ENCODE results near the gene CENPP.

Gene CENPP

GRCh38 chr9:92607088-92607487, 281.3 kb downstream of the CENPP start:
- TF ChIP-seq GATA3 (IDR thresholded peaks at IDR 0.05; ENCODE audit: low read depth, low read length) (no peak), GATA2 (IDR thresholded peaks at IDR 0.05; ENCODE audit: low read depth, low read length) (no peak)

- no peak for TF ChIP-seq GATA2 (IDR thresholded peaks at IDR 0.05; ENCODE audit: low read depth, low read length)
- TF ChIP-seq GATA3 (IDR thresholded peaks at IDR 0.05; ENCODE audit: low read depth, low read length), result no peak
Measured at GRCh38 chr9:92607773-92608172, 282.0 kb downstream of the CENPP start.

GRCh38 chr9:92608241-92608908, 282.6 kb downstream of the CENPP start:
- no peak for TF ChIP-seq GATA2 (IDR thresholded peaks at IDR 0.05; ENCODE audit: low read depth, low read length)
- no peak for TF ChIP-seq GATA3 (IDR thresholded peaks at IDR 0.05; ENCODE audit: low read depth, low read length)

GRCh38 chr9:92608909-92609445, 283.2 kb downstream of the CENPP start:
- no peak for TF ChIP-seq GATA2 (IDR thresholded peaks at IDR 0.05; ENCODE audit: low read depth, low read length)
- TF ChIP-seq GATA3 (IDR thresholded peaks at IDR 0.05; ENCODE audit: low read depth, low read length), result no peak

GRCh38 chr9:92610470-92611420, 285.0 kb downstream of the CENPP start:
- TF ChIP-seq GATA3 (IDR thresholded peaks at IDR 0.05; ENCODE audit: low read depth, low read length), result no peak
- TF ChIP-seq GATA2 (IDR thresholded peaks at IDR 0.05; ENCODE audit: low read depth, low read length), result no peak

- TF ChIP-seq GATA2 (IDR thresholded peaks at IDR 0.05; ENCODE audit: low read depth, low read length), result no peak
- TF ChIP-seq GATA3 (IDR thresholded peaks at IDR 0.05; ENCODE audit: low read depth, low read length), result no peak
Measured at GRCh38 chr9:92611621-92612285, 286.0 kb downstream of the CENPP start.

GRCh38 chr9:92612292-92612691, 286.5 kb downstream of the CENPP start:
- TF ChIP-seq GATA3 (IDR thresholded peaks at IDR 0.05; ENCODE audit: low read depth, low read length), result no peak
- TF ChIP-seq GATA2 (IDR thresholded peaks at IDR 0.05; ENCODE audit: low read depth, low read length), result no peak

- TF ChIP-seq GATA2 (IDR thresholded peaks at IDR 0.05; ENCODE audit: low read depth, low read length) (no peak), GATA3 (IDR thresholded peaks at IDR 0.05; ENCODE audit: low read depth, low read length) (no peak)
Measured at GRCh38 chr9:92612816-92613215, 287.1 kb downstream of the CENPP start.

- TF ChIP-seq GATA3 (IDR thresholded peaks at IDR 0.05; ENCODE audit: low read depth, low read length) (no peak), GATA2 (IDR thresholded peaks at IDR 0.05; ENCODE audit: low read depth, low read length) (no peak)
Measured at GRCh38 chr9:92613268-92614122, 287.7 kb downstream of the CENPP start.

GRCh38 chr9:92614123-92614510, 288.4 kb downstream of the CENPP start:
- no peak for TF ChIP-seq GATA3 (IDR thresholded peaks at IDR 0.05; ENCODE audit: low read depth, low read length)
- no peak for TF ChIP-seq GATA2 (IDR thresholded peaks at IDR 0.05; ENCODE audit: low read depth, low read length)

GRCh38 chr9:92614763-92615461, 289.2 kb downstream of the CENPP start:
- TF ChIP-seq GATA3 (IDR thresholded peaks at IDR 0.05; ENCODE audit: low read depth, low read length) (no peak), GATA2 (IDR thresholded peaks at IDR 0.05; ENCODE audit: low read depth, low read length) (no peak)

- TF ChIP-seq GATA2 (IDR thresholded peaks at IDR 0.05; ENCODE audit: low read depth, low read length) (no peak), GATA3 (IDR thresholded peaks at IDR 0.05; ENCODE audit: low read depth, low read length) (no peak)
Measured at GRCh38 chr9:92615790-92616189, 290.0 kb downstream of the CENPP start.

- no peak for TF ChIP-seq GATA3 (IDR thresholded peaks at IDR 0.05; ENCODE audit: low read depth, low read length)
- no peak for TF ChIP-seq GATA2 (IDR thresholded peaks at IDR 0.05; ENCODE audit: low read depth, low read length)
Measured at GRCh38 chr9:92616199-92616641, 290.5 kb downstream of the CENPP start.

Measured in SH-SY5Y (cell line).